Measurements from ENCODE around the gene IFIT1. TPM values are rescaled to one million over a fixed set of nuclear protein-coding genes. Genes with fewer than 3 reads are reported as not detected.

The IFIT1 gene
- total and polyA plus RNA-seq, 2 experiments from 2014 or later, result 8.2 to 14.7 TPM

DNA sequence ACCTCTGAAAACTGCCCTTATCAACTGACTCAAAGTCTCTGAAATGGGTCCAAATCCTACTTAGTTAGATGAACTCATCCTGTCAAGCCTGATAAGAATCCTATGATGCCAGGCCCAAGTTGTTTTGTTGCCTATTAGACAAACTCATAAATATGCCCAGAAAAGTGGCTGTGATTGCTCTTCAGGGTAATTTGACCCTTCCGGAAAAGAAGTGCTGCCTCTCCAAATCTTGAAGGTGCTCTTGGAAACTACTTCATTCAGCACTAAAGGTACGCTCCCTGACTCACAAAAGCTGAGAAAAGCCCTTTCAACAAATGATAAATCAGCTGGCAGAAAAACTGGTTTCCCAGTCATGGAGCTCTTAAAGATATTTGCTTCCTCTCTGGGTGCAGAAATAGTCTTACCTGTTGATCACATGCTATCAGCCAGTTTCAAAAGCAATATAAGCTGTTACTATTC lies 28.6 kb downstream of the IFIT1 start:
- 76% methylated on average over 2 of the region's 2 CpGs for WGBS (ENCODE audit: low lambda C conversion rate, missing lambda C conversion rate)
- Histone ChIP-seq H3K79me2 (peaks cover 15% of the 10 kb centered on the region), H3K9me2 (replicated peaks; ENCODE audit: insufficient read depth) (no peaks in the 10 kb centered on the region)

DNA sequence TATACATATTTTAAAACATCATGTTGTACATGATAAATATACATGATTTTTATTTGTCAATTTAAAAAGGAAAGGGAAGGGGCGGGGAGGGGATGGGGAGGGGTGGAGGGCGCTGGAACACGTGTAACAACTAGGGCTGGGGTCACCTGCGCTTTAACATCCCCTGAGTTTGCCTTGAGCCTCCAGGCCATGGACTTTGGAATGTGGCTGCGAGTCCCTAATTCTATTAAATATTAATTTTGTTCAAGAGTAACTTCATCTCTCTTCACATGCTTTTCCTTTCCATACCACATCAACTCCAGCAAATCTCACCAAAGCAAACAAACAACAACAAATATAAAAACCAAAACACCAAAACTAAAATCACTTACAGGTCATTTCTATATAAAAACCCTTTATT lies 32.6 kb downstream of the IFIT1 start:
- Histone ChIP-seq H3K4me2 (peak overlapping the region; percentile 9), H3K4me1 (ENCODE audit: insufficient read depth) (peaks cover 10% of the 10 kb centered on the region), H3K79me2 (no peaks in the 10 kb centered on the region), H2AFZ (peak overlapping the region; percentile 40), H3K27ac (peak overlapping the region; percentile 40), H4K20me1 (ENCODE audit: insufficient read depth, poor library complexity, severe bottlenecking) (no peaks in the 10 kb centered on the region), H3K9me2 (replicated peaks; ENCODE audit: insufficient read depth) (no peaks in the 10 kb centered on the region), H3K9me3 (ENCODE audit: low read depth) (no peaks in the 10 kb centered on the region), H3K36me3 (replicated peaks; ENCODE audit: insufficient read depth, low read depth) (no peaks in the 10 kb centered on the region), H3K27me3 (no peaks in the 10 kb centered on the region), H3K4me3 (no peak overlapping the region)
- peak; percentile 25 for DNase-seq (ENCODE audit: low spot score)
- 71% methylated on average over 4 of the region's 5 CpGs for WGBS (ENCODE audit: low lambda C conversion rate, missing lambda C conversion rate)
- TF ChIP-seq, protein P1, sequence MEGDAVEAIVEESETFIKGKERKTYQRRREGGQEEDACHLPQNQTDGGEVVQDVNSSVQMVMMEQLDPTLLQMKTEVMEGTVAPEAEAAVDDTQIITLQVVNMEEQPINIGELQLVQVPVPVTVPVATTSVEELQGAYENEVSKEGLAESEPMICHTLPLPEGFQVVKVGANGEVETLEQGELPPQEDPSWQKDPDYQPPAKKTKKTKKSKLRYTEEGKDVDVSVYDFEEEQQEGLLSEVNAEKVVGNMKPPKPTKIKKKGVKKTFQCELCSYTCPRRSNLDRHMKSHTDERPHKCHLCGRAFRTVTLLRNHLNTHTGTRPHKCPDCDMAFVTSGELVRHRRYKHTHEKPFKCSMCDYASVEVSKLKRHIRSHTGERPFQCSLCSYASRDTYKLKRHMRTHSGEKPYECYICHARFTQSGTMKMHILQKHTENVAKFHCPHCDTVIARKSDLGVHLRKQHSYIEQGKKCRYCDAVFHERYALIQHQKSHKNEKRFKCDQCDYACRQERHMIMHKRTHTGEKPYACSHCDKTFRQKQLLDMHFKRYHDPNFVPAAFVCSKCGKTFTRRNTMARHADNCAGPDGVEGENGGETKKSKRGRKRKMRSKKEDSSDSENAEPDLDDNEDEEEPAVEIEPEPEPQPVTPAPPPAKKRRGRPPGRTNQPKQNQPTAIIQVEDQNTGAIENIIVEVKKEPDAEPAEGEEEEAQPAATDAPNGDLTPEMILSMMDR (IDR thresholded peaks at IDR 0.05; ENCODE audit: poor library complexity), result no peak
- TF ChIP-seq EZH2phosphoT487 (IDR thresholded peaks at IDR 0.05; ENCODE audit: low read depth, severe bottlenecking, unreplicated experiment), result no peak
- no peak for TF ChIP-seq EZH2 (IDR thresholded peaks at IDR 0.05; ENCODE audit: borderline replicate concordance)

More for the DNA sequence above, 28.6 kb downstream of the IFIT1 start:
- Histone ChIP-seq H3K27me3 (no peaks in the 10 kb centered on the region), H3K4me2 (no peak overlapping the region), H3K4me3 (no peak overlapping the region), H3K9me3 (ENCODE audit: low read depth) (no peaks in the 10 kb centered on the region), H3K4me1 (ENCODE audit: insufficient read depth) (peaks cover 10% of the 10 kb centered on the region), H4K20me1 (ENCODE audit: insufficient read depth, poor library complexity, severe bottlenecking) (no peaks in the 10 kb centered on the region), H2AFZ (no peak overlapping the region), H3K36me3 (replicated peaks; ENCODE audit: insufficient read depth, low read depth) (no peaks in the 10 kb centered on the region), H3K27ac (no peak overlapping the region)
- TF ChIP-seq, protein P1 (IDR thresholded peaks at IDR 0.05; ENCODE audit: poor library complexity), result no peak
- TF ChIP-seq EZH2phosphoT487 (IDR thresholded peaks at IDR 0.05; ENCODE audit: low read depth, severe bottlenecking, unreplicated experiment), result no peak
- no peak for TF ChIP-seq EZH2 (IDR thresholded peaks at IDR 0.05; ENCODE audit: borderline replicate concordance)
- peak; percentile 19 for DNase-seq (ENCODE audit: low spot score)

DNA sequence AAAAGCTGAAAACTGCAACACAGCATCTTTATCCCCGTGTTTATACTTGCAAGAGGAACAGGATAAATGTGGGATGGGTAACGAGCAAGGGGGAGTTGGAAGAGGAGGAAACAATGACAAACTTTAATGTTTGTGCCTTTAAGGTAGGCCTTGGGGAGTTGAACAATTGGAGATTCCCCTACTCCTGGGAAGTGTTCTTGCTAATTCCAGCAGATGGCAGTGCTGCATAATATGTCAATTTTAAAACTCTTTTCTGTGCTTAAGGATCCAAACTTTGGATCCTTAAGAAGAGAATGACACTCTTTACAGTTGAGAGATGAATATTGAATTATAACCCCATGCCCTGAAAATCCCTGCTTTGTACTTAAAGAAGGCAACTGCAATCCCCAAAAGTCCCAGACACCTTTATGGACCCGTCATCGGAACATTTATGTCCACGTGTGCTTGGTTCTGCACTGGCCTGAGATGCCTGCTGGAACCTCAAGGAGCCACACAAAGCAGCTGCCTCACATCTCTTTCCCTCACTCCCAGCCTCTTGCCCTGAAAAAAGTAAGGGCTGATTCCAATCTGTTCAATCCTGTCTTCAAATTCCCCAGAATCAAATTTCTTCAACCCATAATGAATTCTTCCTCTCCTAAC lies 33.9 kb downstream of the IFIT1 start:
- WGBS (ENCODE audit: low lambda C conversion rate, missing lambda C conversion rate), result 54% methylated on average over 5 of the region's 5 CpGs
- Histone ChIP-seq H3K4me1 (ENCODE audit: insufficient read depth) (peaks cover 10% of the 10 kb centered on the region), H3K9me2 (replicated peaks; ENCODE audit: insufficient read depth) (no peaks in the 10 kb centered on the region), H2AFZ (no peak overlapping the region), H3K79me2 (no peaks in the 10 kb centered on the region), H3K27me3 (no peaks in the 10 kb centered on the region), H3K36me3 (replicated peaks; ENCODE audit: insufficient read depth, low read depth) (no peaks in the 10 kb centered on the region), H3K27ac (no peak overlapping the region), H3K4me3 (no peak overlapping the region), H3K9me3 (ENCODE audit: low read depth) (no peaks in the 10 kb centered on the region), H4K20me1 (ENCODE audit: insufficient read depth, poor library complexity, severe bottlenecking) (no peaks in the 10 kb centered on the region), H3K4me2 (no peak overlapping the region)
- peak; percentile 72 for DNase-seq (ENCODE audit: low spot score)
- TF ChIP-seq, protein P1 (IDR thresholded peaks at IDR 0.05; ENCODE audit: poor library complexity), result peak; percentile 88
- no peak for TF ChIP-seq EZH2 (IDR thresholded peaks at IDR 0.05; ENCODE audit: borderline replicate concordance)

Data from hepatocyte (in vitro differentiated cells).